Activated B cell treated with CpG ODN at 0.5 μM for 24 hours (primary cell): ENCODE data around the gene CAMKMT. TPM values are rescaled to one million over a fixed set of nuclear protein-coding genes. Genes with fewer than 3 reads are reported as not detected.

ENCODE experiments used
- ATAC-seq: fragments of 200-7000 bp; cut with Tn5 transposase; one replicate; pipeline ENCODE4 v1.10.0; 2021; ENCODE audit warnings: low read depth, mild to moderate bottlenecking, moderate library complexity
- CTCF ChIA-PET: fragments of 350-600 bp; sonication (Branson Sonifier 250); formaldehyde crosslinking; loops from one replicate; lab custom pipeline; 2021; ENCODE audit warnings: antibody characterized with exemption; lab: Charles Lee
- POLR2A ChIA-PET: fragments of 350-600 bp; sonication (Branson Sonifier 250); formaldehyde crosslinking; loops from one replicate; lab custom pipeline; 2021; ENCODE audit warnings: antibody characterized with exemption; lab: Charles Lee
- DNase-seq: peaks from one replicate; pipeline ENCODE4 v3.0.0; 2022
- H3K27ac Mint-ChIP-seq: one replicate; pipeline ENCODE4 v1.8.0; 2020; ENCODE audit warnings: mixed read lengths
- H3K27me3 Mint-ChIP-seq: one replicate; pipeline ENCODE4 v1.8.0; 2021; ENCODE audit warnings: mixed read lengths
- H3K36me3 Mint-ChIP-seq: one replicate; pipeline ENCODE4 v1.8.0; 2021; ENCODE audit warnings: low read depth, mixed read lengths
- H3K4me1 Mint-ChIP-seq: one replicate; pipeline ENCODE4 v1.8.0; 2021; ENCODE audit warnings: mixed read lengths
- H3K4me3 Mint-ChIP-seq: one replicate; pipeline ENCODE4 v1.8.0; 2020; ENCODE audit warnings: mild to moderate bottlenecking, mixed read lengths
- H3K9me3 Mint-ChIP-seq: one replicate; pipeline ENCODE4 v1.8.0; 2020; ENCODE audit warnings: mixed read lengths
- intact Hi-C: fragments of 100-400 bp; cut with micrococcal nuclease; formaldehyde crosslinking; loops from one replicate; pipeline ENCODE4 v1.15.1; 2024
- total RNA-seq: library from RNA; stranded (reverse); gene quantifications from 2 replicates; pipeline ENCODE4 v1.2.3, GENCODE V29; 2022
- TF ChIP-seq, protein P1 (sequence below): fragments of 200-600 bp; IDR thresholded peaks from one replicate; pipeline ENCODE4 v1.8.0; 2022; ENCODE audit warnings: antibody characterized with exemption, mild to moderate bottlenecking

Gene CAMKMT
- 17.4 and 21.2 TPM in 2 replicates for total RNA-seq

DNA sequence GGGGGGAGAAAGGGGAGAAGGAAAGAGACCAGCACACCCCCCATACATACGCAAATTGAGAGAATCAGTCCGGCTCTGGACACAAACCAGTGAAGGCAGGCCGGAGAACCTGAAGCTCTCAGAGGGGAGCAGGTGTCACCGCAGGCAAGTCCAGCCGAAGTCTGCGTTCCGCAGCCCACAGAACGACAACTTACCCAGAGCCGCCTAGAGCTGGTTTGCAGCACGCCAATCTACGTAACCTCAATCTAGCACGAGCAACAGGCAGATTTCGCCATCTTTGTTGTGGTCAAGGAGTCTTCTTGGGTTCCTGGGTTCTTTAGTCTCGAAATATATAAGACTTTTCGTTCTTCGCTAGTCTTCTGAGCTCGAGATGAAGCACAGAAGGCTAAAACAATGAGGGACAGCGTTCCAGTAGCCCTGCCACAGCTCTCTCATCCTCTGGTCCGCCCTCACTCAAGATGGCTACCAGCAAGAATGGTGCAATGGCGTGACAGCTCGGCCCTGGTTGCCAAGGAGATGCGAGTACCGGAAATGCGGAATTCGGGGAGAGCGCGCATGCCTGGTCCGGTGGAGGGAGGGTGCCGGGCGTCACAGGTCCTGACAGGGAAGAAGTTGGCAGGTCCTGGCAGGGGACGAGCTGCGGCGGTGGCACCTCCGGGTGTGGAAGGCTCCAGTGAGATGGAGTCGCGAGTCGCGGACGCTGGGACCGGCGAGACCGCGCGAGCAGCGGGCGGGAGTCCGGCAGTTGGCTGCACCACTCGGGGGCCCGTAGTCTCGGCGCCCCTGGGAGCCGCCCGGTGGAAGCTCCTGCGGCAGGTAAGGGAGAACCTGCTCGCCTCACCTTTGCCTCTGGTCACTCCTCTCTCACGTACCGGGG is at the start of gene CAMKMT, which contains the start of gene PREPL:
Gene CAMKMT, plus strand, starts transcription at position 618 of the 877 bp plus-strand sequence.
Gene PREPL, minus strand, starts transcription at position 165 of the 877 bp plus-strand sequence. CDS start 15,152 bp downstream, outside the sequence.
- Mint-ChIP-seq H3K4me1 (peaks cover 35% of the 10 kb centered on the region), H3K4me3 (peak within 1 kb of the TSS; percentile 93), H3K36me3 (peaks cover 13% of the 10 kb centered on the region), H3K9me3 (no peaks in the 10 kb centered on the region), H3K27me3 (no peaks in the 10 kb centered on the region), H3K27ac (peak within 1 kb of the TSS; percentile 100)
- DNase-seq (peak; percentile 96), ATAC-seq (peak; percentile 83)
- ChIA-PET CTCF (interaction anchor here (0.5 to 1.6 kb wide), 5 partner anchors 15 to 118 kb away, joined by 3 to 5 read pairs (median 4); no protein-coding TSS in a partner anchor), POLR2A (interaction anchor here (0.6 to 4.2 kb wide), 19 partner anchors 10 to 1551 kb away, joined by 3 to 59 read pairs (median 3); partner anchors contain the start of genes LRPPRC and PPM1B)
- TF ChIP-seq, protein P1, sequence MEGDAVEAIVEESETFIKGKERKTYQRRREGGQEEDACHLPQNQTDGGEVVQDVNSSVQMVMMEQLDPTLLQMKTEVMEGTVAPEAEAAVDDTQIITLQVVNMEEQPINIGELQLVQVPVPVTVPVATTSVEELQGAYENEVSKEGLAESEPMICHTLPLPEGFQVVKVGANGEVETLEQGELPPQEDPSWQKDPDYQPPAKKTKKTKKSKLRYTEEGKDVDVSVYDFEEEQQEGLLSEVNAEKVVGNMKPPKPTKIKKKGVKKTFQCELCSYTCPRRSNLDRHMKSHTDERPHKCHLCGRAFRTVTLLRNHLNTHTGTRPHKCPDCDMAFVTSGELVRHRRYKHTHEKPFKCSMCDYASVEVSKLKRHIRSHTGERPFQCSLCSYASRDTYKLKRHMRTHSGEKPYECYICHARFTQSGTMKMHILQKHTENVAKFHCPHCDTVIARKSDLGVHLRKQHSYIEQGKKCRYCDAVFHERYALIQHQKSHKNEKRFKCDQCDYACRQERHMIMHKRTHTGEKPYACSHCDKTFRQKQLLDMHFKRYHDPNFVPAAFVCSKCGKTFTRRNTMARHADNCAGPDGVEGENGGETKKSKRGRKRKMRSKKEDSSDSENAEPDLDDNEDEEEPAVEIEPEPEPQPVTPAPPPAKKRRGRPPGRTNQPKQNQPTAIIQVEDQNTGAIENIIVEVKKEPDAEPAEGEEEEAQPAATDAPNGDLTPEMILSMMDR = no peak
- intact Hi-C loops = loop anchor here (1.0 to 10.0 kb wide), 5 partner anchors 125 to 1203 kb away; partner anchors contain the start of genes PPM1B and THADA

DNA sequence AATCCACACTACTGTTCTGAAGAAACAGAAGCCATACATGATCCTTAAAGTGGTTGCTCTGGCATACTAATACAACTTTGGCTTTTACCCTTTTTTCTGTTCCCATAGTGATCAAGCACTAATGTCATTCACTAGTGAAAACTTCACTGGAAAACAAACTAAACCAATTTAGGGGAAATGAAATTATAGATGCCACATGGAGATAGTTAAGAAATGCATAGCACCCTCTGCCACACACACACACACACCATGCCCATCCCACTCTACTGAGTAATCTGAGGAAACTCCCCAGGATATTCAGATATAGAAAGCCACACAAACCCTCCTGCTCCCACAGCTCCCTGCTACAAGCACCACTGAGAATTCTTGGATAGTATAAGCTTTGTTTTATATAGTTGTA is 47.4 kb upstream of the CAMKMT start:
- peaks cover 66% of the 10 kb centered on the region for H3K36me3 Mint-ChIP-seq

DNA sequence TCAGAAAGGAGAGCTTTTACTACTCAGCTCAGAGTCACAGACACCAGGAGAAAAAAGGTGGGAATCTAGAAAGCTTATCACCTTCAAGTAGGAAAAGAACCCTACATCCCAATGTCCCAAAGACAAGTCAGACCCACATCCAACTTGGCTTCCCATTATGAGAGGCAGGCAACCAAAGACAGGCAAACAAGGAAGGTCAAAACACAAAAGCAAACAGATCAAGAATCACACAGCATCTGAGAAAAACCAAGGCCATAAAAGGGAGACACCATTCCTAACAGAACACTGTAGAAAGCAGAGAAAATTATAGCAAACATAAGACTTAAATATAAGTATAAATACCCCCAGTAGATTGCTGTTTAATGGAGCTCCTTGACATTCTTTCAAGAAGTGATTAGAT is 45.8 kb upstream of the CAMKMT start:
- Mint-ChIP-seq H3K36me3 (peaks cover 79% of the 10 kb centered on the region), H3K4me1 (no peaks in the 10 kb centered on the region), H3K27me3 (no peaks in the 10 kb centered on the region), H3K9me3 (peaks cover 10% of the 10 kb centered on the region), H3K4me3 (no peak overlapping the region), H3K27ac (no peak overlapping the region)
- intact Hi-C loops = no loop called here
- DNase-seq (no peak), ATAC-seq (no peak)
- ChIA-PET POLR2A (no interaction called here), CTCF (no interaction called here)
- TF ChIP-seq, protein P1 = no peak

More for the DNA sequence above, 47.4 kb upstream of the CAMKMT start:
- ATAC-seq (no peak), DNase-seq (no peak)
- peaks cover 18% of the 10 kb centered on the region for H3K9me3 Mint-ChIP-seq
- H3K4me1 Mint-ChIP-seq = no peaks in the 10 kb centered on the region
- intact Hi-C loops = no loop called here
- CTCF ChIA-PET = no interaction called here
- POLR2A ChIA-PET = no interaction called here
- no peak overlapping the region for H3K4me3 Mint-ChIP-seq
- no peaks in the 10 kb centered on the region for H3K27me3 Mint-ChIP-seq
- TF ChIP-seq, protein P1 = no peak
- H3K27ac Mint-ChIP-seq = no peak overlapping the region

DNA sequence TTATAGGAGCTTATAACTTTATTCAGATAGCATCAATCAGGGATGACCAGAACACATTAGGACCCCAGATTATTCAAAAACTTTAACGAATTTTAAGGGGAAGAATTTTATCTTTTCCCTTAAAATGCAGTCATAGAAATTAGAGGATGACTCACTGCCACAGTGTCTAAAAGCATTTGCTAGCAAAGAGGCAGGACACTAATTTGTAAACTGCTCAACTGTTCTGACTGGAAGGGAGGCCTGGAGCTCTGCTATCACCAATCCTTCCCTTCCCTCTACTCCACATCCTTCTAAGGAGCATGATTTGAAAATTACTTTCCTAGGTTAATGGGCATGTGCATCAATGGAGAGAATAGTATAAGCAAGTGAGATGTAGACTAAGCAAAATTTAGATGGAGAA is 40.9 kb upstream of the CAMKMT start:
- Mint-ChIP-seq H3K9me3 (no peaks in the 10 kb centered on the region), H3K4me1 (no peaks in the 10 kb centered on the region), H3K4me3 (no peak overlapping the region), H3K27me3 (no peaks in the 10 kb centered on the region), H3K27ac (no peak overlapping the region), H3K36me3 (peaks cover 83% of the 10 kb centered on the region)
- CTCF ChIA-PET = no interaction called here
- ATAC-seq = no peak
- TF ChIP-seq, protein P1 = no peak
- POLR2A ChIA-PET = interaction anchor here (0.6 kb wide), 1 partner anchor 694 kb away, joined by 3 read pairs; no protein-coding TSS in a partner anchor
- no peak for DNase-seq
- intact Hi-C loops = no loop called here

DNA sequence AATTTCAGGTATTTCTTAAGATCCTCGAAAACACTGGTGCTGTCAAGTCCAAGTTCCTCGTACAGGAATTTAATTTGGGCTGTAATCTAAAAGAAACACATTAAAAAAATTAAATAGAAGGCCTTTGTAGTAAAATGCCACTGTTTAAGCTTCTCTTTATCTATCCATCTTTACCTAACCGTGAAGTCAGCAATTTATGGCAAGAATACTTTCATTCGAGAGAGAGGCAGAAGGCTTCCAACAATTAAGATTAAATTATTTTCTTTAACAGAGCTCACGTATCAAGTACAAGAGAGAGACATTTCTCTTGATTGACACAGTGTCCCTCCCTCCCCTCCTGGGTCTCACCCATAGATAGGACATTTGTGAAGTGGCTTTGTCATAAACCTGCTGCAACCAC is 40.4 kb upstream of the CAMKMT start:
- Mint-ChIP-seq H3K27me3 (no peaks in the 10 kb centered on the region), H3K36me3 (peaks cover 82% of the 10 kb centered on the region), H3K27ac (no peak overlapping the region), H3K4me3 (no peak overlapping the region), H3K4me1 (no peaks in the 10 kb centered on the region), H3K9me3 (no peaks in the 10 kb centered on the region)
- intact Hi-C loops = no loop called here
- TF ChIP-seq, protein P1 = no peak
- POLR2A ChIA-PET = no interaction called here
- ATAC-seq (no peak), DNase-seq (no peak)
- CTCF ChIA-PET = no interaction called here
